Activated naive CD4-positive, alpha-beta T cell treated with anti-CD3 and anti-CD28 coated beads for 36 hours (primary cell): ENCODE results near the gene SPTB. TPM values are rescaled to one million over a fixed set of nuclear protein-coding genes. Genes with fewer than 3 reads are reported as not detected.

Source experiments
- CTCF ChIA-PET: fragments of 350-600 bp; sonication (Branson Sonifier 250); formaldehyde crosslinking; loops from one replicate; lab custom pipeline; 2021; ENCODE audit warnings: antibody characterized with exemption; lab: Charles Lee
- DNase-seq: peaks from one replicate; pipeline ENCODE4 v3.0.0-alpha.2; 2020
- H3K27ac Mint-ChIP-seq: one replicate; pipeline ENCODE4 v1.8.0; 2021; ENCODE audit warnings: mild to moderate bottlenecking, mixed read lengths
- H3K27me3 Mint-ChIP-seq: one replicate; pipeline ENCODE4 v1.8.0; 2021; ENCODE audit warnings: low read depth, mixed read lengths
- H3K36me3 Mint-ChIP-seq: one replicate; pipeline ENCODE4 v1.8.0; 2021; ENCODE audit warnings: low read depth, mixed read lengths
- H3K4me1 Mint-ChIP-seq: one replicate; pipeline ENCODE4 v1.8.0; 2021; ENCODE audit warnings: low read depth, mixed read lengths
- H3K4me3 Mint-ChIP-seq: one replicate; pipeline ENCODE4 v1.8.0; 2021; ENCODE audit warnings: mild to moderate bottlenecking, moderate library complexity, mixed read lengths
- H3K9me3 Mint-ChIP-seq: one replicate; pipeline ENCODE4 v1.8.0; 2021; ENCODE audit warnings: mixed read lengths
- intact Hi-C: fragments of 100-400 bp; cut with micrococcal nuclease; formaldehyde crosslinking; loops from one replicate; pipeline ENCODE4 v1.15.1; 2023
- total RNA-seq, 2 experiments: library from RNA; stranded (reverse); gene quantifications; one replicate each; pipeline ENCODE4 v1.2.3, GENCODE V29; 2021

The SPTB gene
- total RNA-seq, 2 experiments from 2014 or later: 0.42 to 0.55 TPM

- no peaks in the 10 kb centered on the region for H3K36me3 Mint-ChIP-seq
- CTCF ChIA-PET: interaction anchor here (3.5 kb wide), 1 partner anchor 65 kb away, joined by 21 read pairs; no protein-coding TSS in a partner anchor
- intact Hi-C loops: no loop called here
- H3K27me3 Mint-ChIP-seq: peaks cover 8% of the 10 kb centered on the region
- H3K4me1 Mint-ChIP-seq: peaks cover 4% of the 10 kb centered on the region
- DNase-seq: no peak
- H3K27ac Mint-ChIP-seq: no peak overlapping the region
- no peaks in the 10 kb centered on the region for H3K9me3 Mint-ChIP-seq
- H3K4me3 Mint-ChIP-seq: no peak overlapping the region
Measured at GRCh38 chr14:64826845-64827244, 52.9 kb downstream of the SPTB start.

DNA sequence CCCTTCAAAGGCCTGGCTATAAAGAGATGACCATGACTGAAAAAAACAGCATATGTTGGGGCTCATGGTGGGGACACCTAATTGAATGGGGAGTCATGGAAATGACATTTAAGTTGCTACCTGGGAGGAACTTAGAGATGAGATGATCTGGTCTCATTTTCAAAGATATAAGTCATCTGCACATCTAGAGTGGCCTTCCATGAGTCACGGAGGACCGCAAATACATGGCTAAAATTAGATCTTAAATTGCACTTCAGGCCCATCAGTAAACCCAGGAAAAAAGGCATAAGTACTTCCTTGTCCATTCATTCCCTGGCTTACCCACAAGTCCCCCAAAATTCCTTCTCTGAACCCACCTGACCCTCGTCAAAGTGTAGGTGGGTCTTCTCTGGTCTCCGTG is 53.4 kb downstream of the SPTB start:
- intact Hi-C loops: no loop called here
- no peak overlapping the region for H3K4me3 Mint-ChIP-seq
- no peak overlapping the region for H3K27ac Mint-ChIP-seq
- H3K4me1 Mint-ChIP-seq: peaks cover 4% of the 10 kb centered on the region
- H3K27me3 Mint-ChIP-seq: peaks cover 8% of the 10 kb centered on the region
- H3K9me3 Mint-ChIP-seq: no peaks in the 10 kb centered on the region
- CTCF ChIA-PET: interaction anchor here (0.6 to 3.5 kb wide), 2 partner anchors 66 to 149 kb away, joined by 5 to 21 read pairs; no protein-coding TSS in a partner anchor
- no peaks in the 10 kb centered on the region for H3K36me3 Mint-ChIP-seq
- no peak for DNase-seq

GRCh38 chr14:64825509-64825908 is 54.2 kb downstream of the SPTB start:
- CTCF ChIA-PET: interaction anchor here (0.6 to 3.5 kb wide), 3 partner anchors 66 to 588 kb away, joined by 3 to 21 read pairs (median 5); no protein-coding TSS in a partner anchor
- Mint-ChIP-seq H3K4me1 (peaks cover 4% of the 10 kb centered on the region), H3K9me3 (no peaks in the 10 kb centered on the region), H3K36me3 (no peaks in the 10 kb centered on the region), H3K27me3 (peaks cover 8% of the 10 kb centered on the region), H3K4me3 (no peak overlapping the region), H3K27ac (no peak overlapping the region)
- intact Hi-C loops: no loop called here
- no peak for DNase-seq

DNA sequence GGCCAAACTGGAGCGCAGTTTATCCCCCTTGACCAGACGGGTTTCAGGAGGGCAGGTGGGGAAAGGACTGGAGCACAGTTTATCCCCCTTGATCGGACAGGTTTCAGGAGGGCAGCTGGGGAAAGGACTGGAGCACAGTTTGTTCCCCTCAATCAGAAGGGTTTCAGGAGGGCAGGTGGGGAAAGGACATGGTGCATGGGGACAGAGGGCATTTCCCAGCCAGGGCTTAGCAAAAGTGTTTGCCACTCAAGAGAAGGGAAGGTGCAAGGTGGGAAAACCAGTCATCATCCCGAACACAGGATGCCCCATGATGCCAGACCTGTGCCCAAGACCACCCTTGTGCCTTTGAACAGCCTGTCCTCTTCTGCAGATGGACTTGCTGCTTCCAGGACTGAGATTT is 54.7 kb downstream of the SPTB start:
- DNase-seq: no peak
- CTCF ChIA-PET: interaction anchor here (0.6 to 4.6 kb wide), 6 partner anchors 10 to 588 kb away, joined by 3 to 153 read pairs (median 14); no protein-coding TSS in a partner anchor
- Mint-ChIP-seq H3K9me3 (no peaks in the 10 kb centered on the region), H3K4me3 (no peak overlapping the region), H3K4me1 (peaks cover 4% of the 10 kb centered on the region), H3K36me3 (no peaks in the 10 kb centered on the region), H3K27ac (no peak overlapping the region), H3K27me3 (peaks cover 8% of the 10 kb centered on the region)
- intact Hi-C loops: no loop called here

DNA sequence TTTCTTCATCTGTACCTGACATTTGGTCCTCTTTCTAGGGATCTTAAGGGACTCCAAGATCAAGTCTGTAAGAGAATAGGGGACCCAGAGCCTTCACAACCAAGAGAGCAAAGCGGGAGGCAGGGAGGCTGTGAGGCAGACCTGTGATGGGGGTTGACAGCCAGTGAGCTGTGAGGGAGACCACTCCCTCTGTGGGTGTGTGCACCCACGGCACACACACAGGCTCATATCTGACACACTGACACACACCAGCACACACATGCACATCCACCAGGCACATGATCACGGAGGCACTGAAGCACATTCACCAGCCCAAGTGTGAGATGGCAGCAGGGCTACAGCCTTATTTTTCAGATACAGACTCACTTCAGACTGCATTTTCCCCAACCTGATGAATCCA is 55.2 kb downstream of the SPTB start:
- CTCF ChIA-PET: interaction anchor here (0.9 to 4.6 kb wide), 9 partner anchors 10 to 188 kb away, joined by 3 to 153 read pairs (median 12); partner anchors contain the start of gene SPTB
- DNase-seq: no peak
- H3K4me3 Mint-ChIP-seq: no peak overlapping the region
- peaks cover 8% of the 10 kb centered on the region for H3K27me3 Mint-ChIP-seq
- peaks cover 4% of the 10 kb centered on the region for H3K4me1 Mint-ChIP-seq
- H3K27ac Mint-ChIP-seq: no peak overlapping the region
- no peaks in the 10 kb centered on the region for H3K9me3 Mint-ChIP-seq
- intact Hi-C loops: loop anchor here (5.0 kb wide), 1 partner anchor 68 kb away; no protein-coding TSS in a partner anchor
- H3K36me3 Mint-ChIP-seq: no peaks in the 10 kb centered on the region

DNA sequence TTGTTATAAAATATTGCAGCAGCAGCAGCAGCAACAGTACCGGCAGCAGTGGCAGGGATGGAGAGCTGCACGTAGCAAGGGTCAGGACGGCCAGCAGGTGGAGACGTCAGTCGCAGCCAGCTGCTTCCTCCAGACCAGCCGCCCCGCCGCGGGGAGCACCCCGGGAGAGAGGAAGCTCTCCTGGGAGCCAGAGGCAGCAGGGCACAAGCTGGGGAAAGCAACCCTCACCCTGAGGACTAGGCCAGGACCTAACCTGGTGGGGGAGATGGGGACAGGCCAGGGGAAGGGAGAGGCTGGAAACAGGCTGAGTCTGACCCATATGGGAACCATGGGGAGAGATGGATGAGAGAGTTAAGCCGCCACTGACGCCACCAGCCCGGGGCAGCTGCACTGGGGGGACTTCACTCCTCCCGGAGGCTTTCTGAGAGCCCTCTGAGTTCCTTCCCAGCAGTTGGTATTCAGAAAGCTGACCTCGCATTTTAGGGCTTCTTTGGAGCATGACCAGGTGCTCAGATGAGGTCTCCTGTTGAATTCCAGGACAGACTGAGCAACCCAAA is 56.3 kb downstream of the SPTB start:
- H3K27ac Mint-ChIP-seq: no peak overlapping the region
- CTCF ChIA-PET: interaction anchor here (0.5 to 4.6 kb wide), 37 partner anchors 10 to 1116 kb away, joined by 3 to 153 read pairs (median 4); partner anchors contain the start of genes FNTB and SPTB
- H3K27me3 Mint-ChIP-seq: peaks cover 8% of the 10 kb centered on the region
- intact Hi-C loops: loop anchor here (1.0 to 5.0 kb wide), 2 partner anchors 69 to 160 kb away; no protein-coding TSS in a partner anchor
- peak; percentile 82 for DNase-seq
- H3K4me3 Mint-ChIP-seq: peak overlapping the region; percentile 13
- H3K36me3 Mint-ChIP-seq: no peaks in the 10 kb centered on the region
- H3K9me3 Mint-ChIP-seq: no peaks in the 10 kb centered on the region
- peaks cover 4% of the 10 kb centered on the region for H3K4me1 Mint-ChIP-seq

- no peak for DNase-seq
- no peaks in the 10 kb centered on the region for H3K9me3 Mint-ChIP-seq
- intact Hi-C loops: loop anchor here (5.0 kb wide), 1 partner anchor 71 kb away; no protein-coding TSS in a partner anchor
- H3K27me3 Mint-ChIP-seq: peaks cover 8% of the 10 kb centered on the region
- no peak overlapping the region for H3K27ac Mint-ChIP-seq
- CTCF ChIA-PET: interaction anchor here (1.1 to 4.6 kb wide), 3 partner anchors 55 to 291 kb away, joined by 3 to 153 read pairs (median 9); no protein-coding TSS in a partner anchor
- H3K4me3 Mint-ChIP-seq: no peak overlapping the region
- H3K36me3 Mint-ChIP-seq: no peaks in the 10 kb centered on the region
- H3K4me1 Mint-ChIP-seq: peaks cover 4% of the 10 kb centered on the region
Measured at GRCh38 chr14:64821651-64822050, 58.1 kb downstream of the SPTB start.

GRCh38 chr14:64818151-64818550 is 61.6 kb downstream of the SPTB start:
- no peak overlapping the region for H3K4me3 Mint-ChIP-seq
- no peaks in the 10 kb centered on the region for H3K9me3 Mint-ChIP-seq
- DNase-seq: no peak
- CTCF ChIA-PET: interaction anchor here (0.7 to 2.0 kb wide), 3 partner anchors 72 to 93 kb away, joined by 3 to 5 read pairs (median 5); no protein-coding TSS in a partner anchor
- no peak overlapping the region for H3K27ac Mint-ChIP-seq
- peaks cover 2% of the 10 kb centered on the region for H3K4me1 Mint-ChIP-seq
- intact Hi-C loops: no loop called here
- no peaks in the 10 kb centered on the region for H3K36me3 Mint-ChIP-seq
- peaks cover 2% of the 10 kb centered on the region for H3K27me3 Mint-ChIP-seq

- Mint-ChIP-seq H3K27me3 (no peaks in the 10 kb centered on the region), H3K36me3 (no peaks in the 10 kb centered on the region), H3K4me3 (no peak overlapping the region), H3K4me1 (peaks cover 1% of the 10 kb centered on the region), H3K9me3 (no peaks in the 10 kb centered on the region), H3K27ac (no peak overlapping the region)
- intact Hi-C loops: no loop called here
- DNase-seq: no peak
- CTCF ChIA-PET: interaction anchor here (0.7 to 2.0 kb wide), 3 partner anchors 53 to 94 kb away, joined by 3 to 5 read pairs (median 3); no protein-coding TSS in a partner anchor
Measured at GRCh38 chr14:64817631-64818030, 62.1 kb downstream of the SPTB start.

GRCh38 chr14:64816221-64816783 is 63.4 kb downstream of the SPTB start:
- peaks cover 7% of the 10 kb centered on the region for H3K4me1 Mint-ChIP-seq
- no peak overlapping the region for H3K27ac Mint-ChIP-seq
- H3K36me3 Mint-ChIP-seq: no peaks in the 10 kb centered on the region
- CTCF ChIA-PET: interaction anchor here (1.6 kb wide), 1 partner anchor 75 kb away, joined by 4 read pairs; no protein-coding TSS in a partner anchor
- no peak for DNase-seq
- H3K27me3 Mint-ChIP-seq: no peaks in the 10 kb centered on the region
- intact Hi-C loops: no loop called here
- H3K9me3 Mint-ChIP-seq: no peaks in the 10 kb centered on the region
- H3K4me3 Mint-ChIP-seq: no peak overlapping the region

- DNase-seq: no peak
- Mint-ChIP-seq H3K36me3 (no peaks in the 10 kb centered on the region), H3K9me3 (no peaks in the 10 kb centered on the region), H3K27me3 (no peaks in the 10 kb centered on the region), H3K4me1 (peaks cover 7% of the 10 kb centered on the region), H3K27ac (no peak overlapping the region), H3K4me3 (no peak overlapping the region)
- intact Hi-C loops: no loop called here
- CTCF ChIA-PET: interaction anchor here (1.6 kb wide), 1 partner anchor 76 kb away, joined by 4 read pairs; no protein-coding TSS in a partner anchor
Measured at GRCh38 chr14:64815257-64815656, 64.5 kb downstream of the SPTB start.

GRCh38 chr14:64812412-64812811 is 67.3 kb downstream of the SPTB start:
- H3K4me1 Mint-ChIP-seq: peaks cover 7% of the 10 kb centered on the region
- H3K9me3 Mint-ChIP-seq: no peaks in the 10 kb centered on the region
- CTCF ChIA-PET: interaction anchor here (1.5 kb wide), 1 partner anchor 79 kb away, joined by 9 read pairs; no protein-coding TSS in a partner anchor
- no peak overlapping the region for H3K4me3 Mint-ChIP-seq
- no peak overlapping the region for H3K27ac Mint-ChIP-seq
- peak; percentile 86 for DNase-seq
- intact Hi-C loops: no loop called here
- peaks cover 2% of the 10 kb centered on the region for H3K27me3 Mint-ChIP-seq
- no peaks in the 10 kb centered on the region for H3K36me3 Mint-ChIP-seq
